IMR-90 (cell line): ENCODE data around the gene CPAMD8. TPM values are rescaled to one million over a fixed set of nuclear protein-coding genes. Genes with fewer than 3 reads are reported as not detected.

ENCODE experiments used
- ATAC-seq: fragments of 200-7000 bp; cut with Tn5 transposase; 2 replicates; pipeline ENCODE4 v1.9.1; 2020; ENCODE audit warnings: low read depth, mild to moderate bottlenecking, moderate library complexity
- BruUV-seq: library from RNA; stranded (reverse); fragments of 400-500 nt; replicated peaks from 2 replicates; lab custom pipeline; 2021; lab: Mats Ljungman, UMichigan
- CTCF ChIA-PET: fragments of 300-600 bp; formaldehyde crosslinking; extraction: SDS; loops from one replicate; lab custom pipeline; 2021; ENCODE audit warnings: antibody characterized with exemption; lab: Yijun Ruan, JAX
- POLR2A ChIA-PET: fragments of 300-600 bp; sonication (Branson Sonifier 250); formaldehyde crosslinking; loops from one replicate; lab custom pipeline; 2022; ENCODE audit warnings: antibody characterized with exemption; ENCODE audit not compliant: unreplicated experiment; lab: Charles Lee
- DNase-seq: peaks from one replicate; pipeline ENCODE4 v3.0.0; 2013
- H2AFZ ChIP-seq: replicated peaks from 2 replicates; pipeline ENCODE3; 2013; ENCODE audit warnings: low read length, mild to moderate bottlenecking; ENCODE audit not compliant: poor library complexity
- H2AK5ac ChIP-seq: 2 replicates; pipeline ENCODE4 v1.6.1; 2013; ENCODE audit warnings: low read depth, low read length, inconsistent platforms
- H2AK9ac ChIP-seq: replicated peaks from 2 replicates; pipeline ENCODE3; 2013; ENCODE audit warnings: mild to moderate bottlenecking, low read depth, low read length, moderate library complexity; ENCODE audit not compliant: poor library complexity
- H2BK120ac ChIP-seq: 2 replicates; pipeline ENCODE4 v1.6.1; 2013; ENCODE audit warnings: low read depth, low read length, inconsistent platforms
- H2BK15ac ChIP-seq: 3 replicates; pipeline ENCODE4 v1.6.1; 2013; ENCODE audit warnings: low read depth, low read length, inconsistent platforms
- H2BK20ac ChIP-seq: 2 replicates; pipeline ENCODE4 v1.6.1; 2013; ENCODE audit warnings: low read depth, mild to moderate bottlenecking, inconsistent platforms, low read length, moderate library complexity
- H2BK5ac ChIP-seq: 2 replicates; pipeline ENCODE4 v1.6.1; 2013; ENCODE audit warnings: mild to moderate bottlenecking, low read depth, low read length, inconsistent platforms; ENCODE audit not compliant: poor library complexity, severe bottlenecking
- H3K14ac ChIP-seq: replicated peaks from 2 replicates; pipeline ENCODE4 v1.6.1; 2013; ENCODE audit warnings: low read depth, low read length, inconsistent platforms
- H3K18ac ChIP-seq: 2 replicates; pipeline ENCODE4 v1.6.1; 2013; ENCODE audit warnings: low read depth, low read length, control low read depth
- H3K23ac ChIP-seq: 2 replicates; pipeline ENCODE4 v1.6.1; 2013; ENCODE audit warnings: low read depth, low read length, inconsistent platforms
- H3K27ac ChIP-seq: 2 replicates; pipeline ENCODE4 v1.5.1; 2013; ENCODE audit warnings: mild to moderate bottlenecking, control low read depth, low read length; ENCODE audit not compliant: insufficient read depth
- H3K27me3 ChIP-seq: 2 replicates; pipeline ENCODE4 v1.6.1; 2013; ENCODE audit warnings: low read length; ENCODE audit not compliant: control insufficient read depth, insufficient read depth
- H3K36me3 ChIP-seq: 2 replicates; pipeline ENCODE4 v1.6.1; 2013; ENCODE audit warnings: low read length, mixed read lengths; ENCODE audit not compliant: control insufficient read depth, insufficient read depth
- H3K4ac ChIP-seq: 2 replicates; pipeline ENCODE4 v1.6.1; 2013; ENCODE audit warnings: low read depth, low read length, inconsistent platforms
- H3K4me1 ChIP-seq: 2 replicates; pipeline ENCODE4 v1.6.1; 2013; ENCODE audit warnings: low read length, mixed read lengths; ENCODE audit not compliant: control insufficient read depth, insufficient read depth
- H3K4me2 ChIP-seq: 2 replicates; pipeline ENCODE4 v1.6.1; 2013; ENCODE audit warnings: low read depth, mild to moderate bottlenecking, control low read depth, low read length, moderate library complexity
- H3K4me3 ChIP-seq: 2 replicates; pipeline ENCODE4 v1.5.1; 2013; ENCODE audit warnings: low read depth, mild to moderate bottlenecking, control low read depth, low read length, moderate library complexity; ENCODE audit not compliant: insufficient read depth
- H3K56ac ChIP-seq: 2 replicates; pipeline ENCODE4 v1.6.1; 2013; ENCODE audit warnings: low read length, inconsistent platforms; ENCODE audit not compliant: insufficient read depth; ENCODE audit errors: extremely low read depth
- H3K79me1 ChIP-seq, 2 experiments: 2 replicates each; pipeline ENCODE4 v1.6.1; 2013; ENCODE audit warnings: low read length in 2 of 2, inconsistent platforms in 1 of 2, low read depth in 1 of 2
- H3K9ac ChIP-seq: 2 replicates; pipeline ENCODE4 v1.6.1; 2013; ENCODE audit warnings: low read depth, low read length, control low read depth
- H3K9me1 ChIP-seq: 2 replicates; pipeline ENCODE4 v1.6.1; 2013; ENCODE audit warnings: low read length, inconsistent platforms; ENCODE audit not compliant: insufficient read depth
- H3K9me3 ChIP-seq: 2 replicates; pipeline ENCODE4 v1.6.1; 2013; ENCODE audit warnings: low read length; ENCODE audit not compliant: control insufficient read depth, insufficient read depth
- H4K20me1 ChIP-seq: 2 replicates; pipeline ENCODE4 v1.6.1; 2013; ENCODE audit warnings: low read length, inconsistent platforms; ENCODE audit not compliant: insufficient read depth
- H4K5ac ChIP-seq: 2 replicates; pipeline ENCODE4 v1.6.1; 2013; ENCODE audit warnings: mild to moderate bottlenecking, low read depth, low read length, control low read depth
- H4K8ac ChIP-seq, 2 experiments: 2 replicates each; pipeline ENCODE4 v1.6.1; 2013; ENCODE audit warnings: low read depth in 2 of 2, low read length in 2 of 2, control low read depth in 1 of 2, inconsistent platforms in 1 of 2
- H4K91ac ChIP-seq: 2 replicates; pipeline ENCODE4 v1.6.1; 2013; ENCODE audit warnings: low read depth, low read length, inconsistent platforms; ENCODE audit not compliant: insufficient read depth
- BHLHE40 ChIP-seq: fragments of 150-350 bp; IDR thresholded peaks from 2 replicates; pipeline ENCODE4 v1.6.1; 2016; ENCODE audit warnings: mild to moderate bottlenecking, low read depth, low read length
- CEBPB ChIP-seq: IDR thresholded peaks from 2 replicates; pipeline ENCODE4 v1.6.1; 2012; ENCODE audit warnings: low read depth, low read length, improper control_type of control experiment
- CHD1 ChIP-seq: IDR thresholded peaks from 2 replicates; pipeline ENCODE4 v1.6.1; 2012; ENCODE audit warnings: low read depth, low read length, improper control_type of control experiment
- CTCF ChIP-seq: conservative IDR thresholded peaks from 2 replicates; pipeline ENCODE4 v1.5.1; 2012; ENCODE audit warnings: mild to moderate bottlenecking, low read depth, low read length, improper control_type of control experiment
- ELK1 ChIP-seq: fragments of 150-350 bp; IDR thresholded peaks from 2 replicates; pipeline ENCODE4 v1.6.1; 2016; ENCODE audit warnings: low read depth, mild to moderate bottlenecking, low read length, moderate library complexity, borderline replicate concordance
- FOS ChIP-seq: fragments of 150-350 bp; IDR thresholded peaks from 2 replicates; pipeline ENCODE4 v1.6.1; 2016; ENCODE audit warnings: low read depth, low read length
- MAFK ChIP-seq: IDR thresholded peaks from 2 replicates; pipeline ENCODE4 v1.6.1; 2012; ENCODE audit warnings: low read depth, low read length, improper control_type of control experiment
- MAZ ChIP-seq: IDR thresholded peaks from 2 replicates; pipeline ENCODE4 v1.6.1; 2012; ENCODE audit warnings: low read depth, mild to moderate bottlenecking, low read length, improper control_type of control experiment, moderate library complexity, borderline replicate concordance
- MXI1 ChIP-seq: IDR thresholded peaks from 2 replicates; pipeline ENCODE4 v1.6.1; 2012; ENCODE audit warnings: low read depth, mild to moderate bottlenecking, low read length, moderate library complexity, borderline replicate concordance
- NFE2L2 ChIP-seq: fragments of 150-350 bp; IDR thresholded peaks from 2 replicates; pipeline ENCODE4 v1.6.1; 2016; ENCODE audit warnings: low read depth, mild to moderate bottlenecking, low read length
- POLR2A ChIP-seq: IDR thresholded peaks from 2 replicates; pipeline ENCODE4 v1.6.1; 2012; ENCODE audit warnings: mild to moderate bottlenecking, low read depth, low read length
- RAD21 ChIP-seq: IDR thresholded peaks from 2 replicates; pipeline ENCODE4 v1.6.1; 2012; ENCODE audit warnings: low read length, improper control_type of control experiment
- RCOR1 ChIP-seq: IDR thresholded peaks from 2 replicates; pipeline ENCODE4 v1.6.1; 2012; ENCODE audit warnings: mild to moderate bottlenecking, low read length, improper control_type of control experiment; ENCODE audit not compliant: insufficient replicate concordance
- RFX5 ChIP-seq: IDR thresholded peaks from 2 replicates; pipeline ENCODE4 v1.8.0; 2012; ENCODE audit warnings: low read depth, mild to moderate bottlenecking, low read length, moderate library complexity
- SMC3 ChIP-seq: fragments of 150-350 bp; IDR thresholded peaks from 2 replicates; pipeline ENCODE4 v1.6.1; 2016; ENCODE audit warnings: low read depth, mild to moderate bottlenecking, antibody characterized with exemption, low read length, moderate library complexity
- WGBS, 2 experiments: methylation state at CpG; one replicate each; pipeline versions ENCODE4 v1.1.5 to v1.1.7; 2013; ENCODE audit warnings: missing lambda C conversion rate in 2 of 2; ENCODE audit not compliant: insufficient read length in 1 of 2; ENCODE audit errors: extremely low coverage in 2 of 2; 5-methylcytosine and 5-hydroxymethylcytosine counted together
- dilution Hi-C: fragments of 300-500 bp; cut with HindIII; formaldehyde crosslinking; loops from one replicate; pipeline ENCODE4 v1.14.3; 2018; ENCODE audit warnings: low sequenced_read_pairs; ENCODE audit not compliant: unreplicated experiment
- in situ Hi-C: fragments of 300-500 bp; cut with MboI; formaldehyde crosslinking; loops from 3 replicates; pipeline ENCODE4 v1.14.3; 2019; ENCODE audit warnings: low sequenced_read_pairs, inconsistent platforms, mixed read lengths
- intact Hi-C: fragments of 100-400 bp; cut with micrococcal nuclease; formaldehyde crosslinking; loops from 2 replicates; pipeline ENCODE4 v1.10.0; 2022
- polyA plus RNA-seq, 3 experiments: library from polyadenylated mRNA; depleted of rRNA; stranded (reverse); fragments of >200 nt; gene quantifications; 2 replicates each; pipeline ENCODE4 v1.2.3, GENCODE V29; 2012; ENCODE audit warnings: low replicate concordance in 1 of 3
- total RNA-seq: library from RNA; depleted of rRNA; stranded (reverse); fragments of >200 nt; gene quantifications from 2 replicates; pipeline ENCODE4 v1.2.3, GENCODE V29; 2012
- TF ChIP-seq, protein P1 (sequence below): fragments of 150-350 bp; IDR thresholded peaks from 2 replicates; pipeline ENCODE4 v1.6.1; 2017; ENCODE audit warnings: mild to moderate bottlenecking, antibody characterized with exemption, low read length, low read depth

The CPAMD8 gene
- total and polyA plus RNA-seq, 2 of the 4 experiments (the other 2 are of a cell fraction) = 0.36 to 0.79 TPM

DNA sequence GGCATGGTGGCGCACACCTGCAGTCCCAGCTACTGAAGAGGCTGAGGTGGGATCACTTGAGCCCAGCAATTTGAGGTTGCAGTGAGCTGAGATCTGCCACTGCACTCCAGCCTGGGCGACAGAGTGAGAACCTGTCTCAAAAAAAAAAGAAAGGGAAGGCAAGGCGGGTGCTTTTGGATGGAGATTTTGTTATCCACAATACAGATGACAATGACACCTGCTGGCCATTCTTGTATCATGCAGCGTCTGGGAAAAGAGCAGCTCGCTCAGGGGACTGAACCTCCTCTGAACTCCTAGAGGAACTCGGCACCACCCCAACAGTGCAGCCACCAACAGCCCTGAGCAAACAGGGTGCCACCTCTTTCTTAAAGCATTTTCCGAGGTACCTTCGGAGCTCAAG, 25.8 kb upstream of the CPAMD8 start:
- H4K8ac ChIP-seq = no peak overlapping the region
- no peak overlapping the region for H3K4ac ChIP-seq
- no peak overlapping the region for H2AFZ ChIP-seq
- peaks cover 5% of the 10 kb centered on the region; the same call in 1 of the 2 replicates for H3K9me1 ChIP-seq
- H3K9ac ChIP-seq = no peak overlapping the region
- H2AK5ac ChIP-seq = no peak overlapping the region
- CTCF ChIA-PET = interaction anchor here (0.5 to 1.3 kb wide), 17 partner anchors 9 to 829 kb away, joined by 3 to 8 read pairs (median 4); no protein-coding TSS in a partner anchor
- ATAC-seq (peak; percentile 72), DNase-seq (peak; percentile 59)
- TF ChIP-seq ELK1 = no peak
- TF ChIP-seq RFX5 = no peak
- no peak for TF ChIP-seq CEBPB
- no peak for TF ChIP-seq CHD1
- peak; percentile 63 for TF ChIP-seq CTCF
- TF ChIP-seq NFE2L2 = no peak
- TF ChIP-seq RCOR1 = no peak
- no peak for TF ChIP-seq POLR2A
- TF ChIP-seq MXI1 = no peak
- no peak for TF ChIP-seq MAZ
- no peak for TF ChIP-seq MAFK
- no peak for TF ChIP-seq BHLHE40
- peak; percentile 68 for TF ChIP-seq RAD21
- TF ChIP-seq SMC3 = peak; percentile 74
- no peak for TF ChIP-seq FOS
- TF ChIP-seq, protein P1, sequence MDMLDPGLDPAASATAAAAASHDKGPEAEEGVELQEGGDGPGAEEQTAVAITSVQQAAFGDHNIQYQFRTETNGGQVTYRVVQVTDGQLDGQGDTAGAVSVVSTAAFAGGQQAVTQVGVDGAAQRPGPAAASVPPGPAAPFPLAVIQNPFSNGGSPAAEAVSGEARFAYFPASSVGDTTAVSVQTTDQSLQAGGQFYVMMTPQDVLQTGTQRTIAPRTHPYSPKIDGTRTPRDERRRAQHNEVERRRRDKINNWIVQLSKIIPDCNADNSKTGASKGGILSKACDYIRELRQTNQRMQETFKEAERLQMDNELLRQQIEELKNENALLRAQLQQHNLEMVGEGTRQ = no peak
- no TSS peak for BruUV-seq
- H3K14ac ChIP-seq = no peak overlapping the region
- 0 out of 4 replicates have a peak, but pooled peaks cover 0 to 4% of the 10 kb centered on the region in 2 experiments for H3K79me1 ChIP-seq
- no peak overlapping the region for H2BK120ac ChIP-seq
- H2BK15ac ChIP-seq = no peak overlapping the region
- H3K27me3 ChIP-seq = no peaks in the 10 kb centered on the region
- H3K9me3 ChIP-seq = no peaks in the 10 kb centered on the region
- H3K23ac ChIP-seq = no peak overlapping the region
- H3K18ac ChIP-seq = no peak overlapping the region
- no peak overlapping the region for H2AK9ac ChIP-seq
- 73% methylated on average over 5 of the region's 8 CpGs; no CpG with 5 or more reads in 1 of the 2 experiments for WGBS, 2 experiments
- intact Hi-C loops (loop anchor here (1.0 to 2.0 kb wide), 3 partner anchors 274 to 338 kb away; no protein-coding TSS in a partner anchor), dilution Hi-C loops (no loop called here), in situ Hi-C loops (loop anchor here (5.0 kb wide), 1 partner anchor 280 kb away; no protein-coding TSS in a partner anchor)
- peaks cover 15% of the 10 kb centered on the region for H3K36me3 ChIP-seq
- no peak overlapping the region for H2BK5ac ChIP-seq
- H3K56ac ChIP-seq = no peak overlapping the region
- H2BK20ac ChIP-seq = no peak overlapping the region
- peaks cover 6% of the 10 kb centered on the region for H3K4me1 ChIP-seq
- POLR2A ChIA-PET = interaction anchor here (0.5 kb wide), 1 partner anchor 265 kb away, joined by 10 read pairs; no protein-coding TSS in a partner anchor
- no peak overlapping the region for H3K4me2 ChIP-seq
- H4K20me1 ChIP-seq = no peaks in the 10 kb centered on the region
- H4K5ac ChIP-seq = no peak overlapping the region
- H3K4me3 ChIP-seq = no peak overlapping the region
- no peak overlapping the region for H4K91ac ChIP-seq
- H3K27ac ChIP-seq = no peak overlapping the region
